MM.1S (cell line): ENCODE measurements around the gene UGT3A2.

Experiments used
- DNase-seq: peaks from one replicate; pipeline ENCODE4 v3.0.0-alpha.2; 2015
- H2AFZ ChIP-seq: fragments of 300-600 bp; sonication (generic); 2 replicates; pipeline ENCODE4 v1.6.0; 2016; ENCODE audit warnings: antibody characterized with exemption, low read length
- H3F3A ChIP-seq: fragments of 300-600 bp; sonication (generic); 2 replicates; pipeline ENCODE4 v1.6.1; 2016; ENCODE audit warnings: mild to moderate bottlenecking, antibody characterized with exemption, low read length, moderate library complexity, mixed read lengths; ENCODE audit not compliant: insufficient read depth
- H3K27ac ChIP-seq: fragments of 300-600 bp; sonication (generic); 2 replicates; pipeline ENCODE4 v1.5.1; 2016; ENCODE audit warnings: mild to moderate bottlenecking, low read length
- H3K27me3 ChIP-seq: fragments of 300-600 bp; sonication (generic); replicated peaks from 2 replicates; pipeline ENCODE4 v1.6.0; 2016; ENCODE audit warnings: low read length; ENCODE audit not compliant: insufficient read depth
- H3K36me3 ChIP-seq: fragments of 300-600 bp; sonication (generic); replicated peaks from 2 replicates; pipeline ENCODE4 v1.6.1; 2016; ENCODE audit warnings: mild to moderate bottlenecking, low read length, mixed read lengths; ENCODE audit not compliant: insufficient read depth
- H3K4me1 ChIP-seq: fragments of 300-600 bp; sonication (generic); 2 replicates; pipeline ENCODE4 v1.6.1; 2016; ENCODE audit warnings: low read length, mixed read lengths
- H3K4me2 ChIP-seq: fragments of 300-600 bp; sonication (generic); 2 replicates; pipeline ENCODE4 v1.6.0; 2016; ENCODE audit warnings: low read depth, low read length
- H3K4me3 ChIP-seq: fragments of 300-600 bp; sonication (generic); 2 replicates; pipeline ENCODE4 v1.5.1; 2016; ENCODE audit warnings: low read length, mixed read lengths
- H3K79me2 ChIP-seq: fragments of 300-600 bp; sonication (generic); 2 replicates; pipeline ENCODE4 v1.6.1; 2016; ENCODE audit warnings: mixed run types, low read length, mixed read lengths
- H3K9ac ChIP-seq: fragments of 300-600 bp; sonication (generic); 2 replicates; pipeline ENCODE4 v1.6.1; 2016; ENCODE audit warnings: low read length, mixed read lengths
- H3K9me2 ChIP-seq: fragments of 300-600 bp; sonication (generic); replicated peaks from 2 replicates; pipeline ENCODE4 v1.6.1; 2016; ENCODE audit warnings: mild to moderate bottlenecking, low read length, mixed read lengths; ENCODE audit not compliant: insufficient read depth
- H3K9me3 ChIP-seq: fragments of 300-600 bp; sonication (generic); replicated peaks from 2 replicates; pipeline ENCODE4 v1.6.1; 2016; ENCODE audit warnings: mild to moderate bottlenecking, low read length, mixed read lengths; ENCODE audit not compliant: insufficient read depth
- H4K20me1 ChIP-seq: fragments of 300-600 bp; sonication (generic); 2 replicates; pipeline ENCODE4 v1.6.1; 2016; ENCODE audit warnings: mild to moderate bottlenecking, low read length, moderate library complexity, mixed read lengths; ENCODE audit not compliant: insufficient read depth
- EZH2 ChIP-seq: fragments of 300-600 bp; sonication (generic); optimal IDR thresholded peaks from 2 replicates; pipeline ENCODE3; 2017; ENCODE audit warnings: low read depth, mild to moderate bottlenecking, antibody characterized with exemption, low read length, mixed read lengths
- EZH2phosphoT487 ChIP-seq: fragments of 300-600 bp; sonication (generic); IDR thresholded peaks from 2 replicates; pipeline ENCODE4 v1.6.1; 2018; ENCODE audit warnings: antibody characterized with exemption, low read length
- TF ChIP-seq, protein P1 (sequence below): fragments of 300-600 bp; sonication (generic); IDR thresholded peaks from 2 replicates; pipeline ENCODE4 v1.5.1; 2016; ENCODE audit warnings: antibody characterized with exemption, low read length, mixed read lengths

UGT3A2 gene

GRCh38 chr5:36007366-36007765, 59.3 kb downstream of the UGT3A2 start:
- H3K9me2 ChIP-seq = no peaks in the 10 kb centered on the region
- H2AFZ ChIP-seq = no peak overlapping the region
- no peaks in the 10 kb centered on the region for H3K9me3 ChIP-seq
- H4K20me1 ChIP-seq = no peaks in the 10 kb centered on the region
- TF ChIP-seq, protein P1, sequence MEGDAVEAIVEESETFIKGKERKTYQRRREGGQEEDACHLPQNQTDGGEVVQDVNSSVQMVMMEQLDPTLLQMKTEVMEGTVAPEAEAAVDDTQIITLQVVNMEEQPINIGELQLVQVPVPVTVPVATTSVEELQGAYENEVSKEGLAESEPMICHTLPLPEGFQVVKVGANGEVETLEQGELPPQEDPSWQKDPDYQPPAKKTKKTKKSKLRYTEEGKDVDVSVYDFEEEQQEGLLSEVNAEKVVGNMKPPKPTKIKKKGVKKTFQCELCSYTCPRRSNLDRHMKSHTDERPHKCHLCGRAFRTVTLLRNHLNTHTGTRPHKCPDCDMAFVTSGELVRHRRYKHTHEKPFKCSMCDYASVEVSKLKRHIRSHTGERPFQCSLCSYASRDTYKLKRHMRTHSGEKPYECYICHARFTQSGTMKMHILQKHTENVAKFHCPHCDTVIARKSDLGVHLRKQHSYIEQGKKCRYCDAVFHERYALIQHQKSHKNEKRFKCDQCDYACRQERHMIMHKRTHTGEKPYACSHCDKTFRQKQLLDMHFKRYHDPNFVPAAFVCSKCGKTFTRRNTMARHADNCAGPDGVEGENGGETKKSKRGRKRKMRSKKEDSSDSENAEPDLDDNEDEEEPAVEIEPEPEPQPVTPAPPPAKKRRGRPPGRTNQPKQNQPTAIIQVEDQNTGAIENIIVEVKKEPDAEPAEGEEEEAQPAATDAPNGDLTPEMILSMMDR = no peak
- TF ChIP-seq EZH2phosphoT487 = no peak
- no peak for TF ChIP-seq EZH2
- H3F3A ChIP-seq = no peaks in the 10 kb centered on the region
- no peaks in the 10 kb centered on the region for H3K36me3 ChIP-seq
- no peak overlapping the region for H3K4me2 ChIP-seq
- no peak overlapping the region for H3K4me3 ChIP-seq
- H3K27ac ChIP-seq = no peak overlapping the region
- no peak overlapping the region for H3K9ac ChIP-seq
- H3K4me1 ChIP-seq = no peaks in the 10 kb centered on the region
- H3K79me2 ChIP-seq = no peaks in the 10 kb centered on the region
- DNase-seq = no peak
- no peaks in the 10 kb centered on the region for H3K27me3 ChIP-seq

- TF ChIP-seq, protein P1 = no peak
- TF ChIP-seq EZH2phosphoT487 (no peak), EZH2 (no peak)
- H3K9ac ChIP-seq = no peak overlapping the region
- no peak for DNase-seq
Observed at GRCh38 chr5:36006163-36006562, 60.5 kb downstream of the UGT3A2 start.

GRCh38 chr5:36001032-36001431, 65.7 kb downstream of the UGT3A2 start:
- H2AFZ ChIP-seq = no peak overlapping the region
- no peaks in the 10 kb centered on the region for H3F3A ChIP-seq
- no peak overlapping the region for H3K4me2 ChIP-seq
- no peaks in the 10 kb centered on the region for H3K36me3 ChIP-seq
- H3K9me3 ChIP-seq = no peaks in the 10 kb centered on the region
- no peaks in the 10 kb centered on the region for H3K4me1 ChIP-seq
- H3K27ac ChIP-seq = no peak overlapping the region
- TF ChIP-seq EZH2 (no peak), EZH2phosphoT487 (no peak)
- TF ChIP-seq, protein P1 = no peak
- no peaks in the 10 kb centered on the region for H3K9me2 ChIP-seq
- no peak overlapping the region for H3K4me3 ChIP-seq
- no peaks in the 10 kb centered on the region for H3K27me3 ChIP-seq
- H3K79me2 ChIP-seq = no peaks in the 10 kb centered on the region
- DNase-seq = no peak
- no peak overlapping the region for H3K9ac ChIP-seq
- no peaks in the 10 kb centered on the region for H4K20me1 ChIP-seq

More at GRCh38 chr5:36006163-36006562, 60.5 kb downstream of the UGT3A2 start:
- Histone ChIP-seq H3K9me3 (no peaks in the 10 kb centered on the region), H3K79me2 (no peaks in the 10 kb centered on the region), H3K4me1 (no peaks in the 10 kb centered on the region), H3F3A (no peaks in the 10 kb centered on the region), H3K36me3 (no peaks in the 10 kb centered on the region), H3K27ac (no peak overlapping the region), H3K9me2 (no peaks in the 10 kb centered on the region), H3K4me2 (no peak overlapping the region), H3K27me3 (no peaks in the 10 kb centered on the region), H4K20me1 (no peaks in the 10 kb centered on the region), H2AFZ (no peak overlapping the region), H3K4me3 (no peak overlapping the region)

- Histone ChIP-seq H3K79me2 (no peaks in the 10 kb centered on the region), H3F3A (no peaks in the 10 kb centered on the region), H2AFZ (no peak overlapping the region), H3K4me3 (no peak overlapping the region), H3K27ac (no peak overlapping the region), H3K36me3 (no peaks in the 10 kb centered on the region), H3K27me3 (no peaks in the 10 kb centered on the region), H3K9ac (no peak overlapping the region), H3K9me2 (no peaks in the 10 kb centered on the region), H4K20me1 (no peaks in the 10 kb centered on the region), H3K9me3 (no peaks in the 10 kb centered on the region), H3K4me2 (no peak overlapping the region), H3K4me1 (no peaks in the 10 kb centered on the region)
- TF ChIP-seq EZH2 = no peak
- DNase-seq = no peak
Observed at GRCh38 chr5:35999547-35999946, 67.1 kb downstream of the UGT3A2 start.
